ENCODE data around the gene PARVB. TPM values are rescaled to one million over a fixed set of nuclear protein-coding genes. Genes with fewer than 3 reads are reported as not detected.

Gene PARVB
- total RNA-seq, 1 donor from 2014 or later = 128 TPM

DNA sequence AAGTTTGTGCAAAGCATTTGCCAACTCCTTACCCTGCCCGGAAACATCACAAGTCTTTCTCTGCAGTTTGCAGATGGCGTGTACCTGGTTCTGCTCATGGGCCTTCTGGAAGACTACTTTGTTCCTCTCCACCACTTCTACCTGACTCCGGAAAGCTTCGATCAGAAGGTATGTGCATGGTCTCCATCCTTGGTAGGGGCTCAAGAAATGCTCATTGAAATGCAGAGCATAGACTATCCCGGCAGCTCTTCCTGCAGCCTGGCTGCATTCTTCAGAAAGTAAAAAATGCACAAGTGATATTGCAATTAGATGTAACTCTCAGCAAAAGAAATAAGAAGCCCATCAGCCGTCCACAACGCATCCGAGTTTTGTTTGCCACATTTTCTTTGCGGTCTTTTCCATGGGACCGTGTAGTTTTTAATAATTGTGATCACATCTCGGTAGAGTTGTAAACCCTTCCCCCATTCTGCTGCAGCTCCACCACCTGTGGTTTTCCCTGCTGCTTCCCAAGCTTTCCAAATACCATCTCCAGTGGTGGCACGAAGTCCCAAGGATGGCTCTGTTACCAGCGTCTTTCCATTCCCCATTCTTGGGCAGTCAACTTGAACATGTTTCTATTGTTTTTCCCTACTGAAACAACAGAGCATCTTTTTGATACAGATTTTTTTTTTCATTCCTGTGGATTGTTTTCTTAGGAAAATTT lies 134.0 kb downstream of the PARVB start:
- DNase-seq (ENCODE audit: low read depth, low spot score) = no peak

DNA sequence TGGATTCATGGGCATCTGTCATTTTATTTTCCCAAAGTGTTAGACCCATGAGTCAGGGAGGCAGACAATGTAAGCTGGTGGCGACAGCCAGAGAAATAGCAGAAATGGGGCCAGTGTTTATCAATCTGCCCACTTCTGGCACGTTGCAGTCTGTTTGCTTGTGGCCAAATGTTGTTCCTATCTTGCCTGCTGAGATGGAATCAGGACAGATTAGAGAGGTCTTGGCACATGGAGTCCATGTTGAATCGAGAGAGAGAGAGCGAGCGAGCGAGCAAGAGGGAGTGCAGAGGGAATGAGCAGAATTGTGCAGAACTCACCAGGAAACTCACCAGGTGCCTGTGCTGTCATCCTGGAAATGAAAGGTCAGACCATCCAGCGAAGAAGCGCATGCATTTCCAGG lies 134.7 kb downstream of the PARVB start:
- DNase-seq (ENCODE audit: low read depth, low spot score) = no peak

DNA sequence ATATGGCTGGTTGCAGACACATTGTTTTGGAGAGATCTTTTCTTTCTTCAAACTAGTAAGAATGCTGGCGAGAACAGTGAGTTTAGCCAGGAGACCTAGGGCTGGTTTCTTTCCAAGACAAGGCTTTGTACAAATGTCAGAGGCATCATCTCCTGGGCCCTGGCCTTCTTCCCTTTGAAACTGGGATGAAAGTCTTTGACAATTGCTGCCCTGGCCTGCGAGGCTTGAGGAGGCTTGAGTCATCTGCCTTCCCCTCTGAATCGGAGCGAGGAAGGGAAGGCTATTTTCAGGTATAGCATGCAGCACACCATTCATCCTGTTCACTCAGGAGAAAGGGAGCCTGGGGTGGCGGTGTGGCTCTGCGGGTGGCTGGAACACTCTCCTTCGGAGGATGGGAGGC lies 135.1 kb downstream of the PARVB start:
- no peak for DNase-seq (ENCODE audit: low read depth, low spot score)

DNA sequence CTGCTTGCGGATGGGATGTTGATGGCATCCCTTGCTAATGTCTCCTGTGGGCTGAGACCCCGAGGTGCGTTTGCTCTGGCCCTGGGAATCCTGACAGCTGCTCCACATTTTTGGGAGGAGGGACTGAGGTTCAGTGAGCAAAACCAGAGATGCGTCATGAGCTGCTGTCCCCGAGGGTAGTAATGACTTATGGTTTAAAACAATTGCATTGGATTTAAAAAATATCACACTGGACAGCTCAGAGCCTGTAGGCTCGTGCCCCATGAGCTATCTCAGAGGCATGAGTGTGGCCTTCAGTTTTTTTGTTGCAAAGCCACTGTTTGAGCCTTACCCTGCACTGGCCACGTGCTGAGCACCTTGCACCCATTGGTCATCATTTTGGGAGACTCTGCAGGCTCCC lies 135.7 kb downstream of the PARVB start:
- no peak for DNase-seq (ENCODE audit: low read depth, low spot score)

DNA sequence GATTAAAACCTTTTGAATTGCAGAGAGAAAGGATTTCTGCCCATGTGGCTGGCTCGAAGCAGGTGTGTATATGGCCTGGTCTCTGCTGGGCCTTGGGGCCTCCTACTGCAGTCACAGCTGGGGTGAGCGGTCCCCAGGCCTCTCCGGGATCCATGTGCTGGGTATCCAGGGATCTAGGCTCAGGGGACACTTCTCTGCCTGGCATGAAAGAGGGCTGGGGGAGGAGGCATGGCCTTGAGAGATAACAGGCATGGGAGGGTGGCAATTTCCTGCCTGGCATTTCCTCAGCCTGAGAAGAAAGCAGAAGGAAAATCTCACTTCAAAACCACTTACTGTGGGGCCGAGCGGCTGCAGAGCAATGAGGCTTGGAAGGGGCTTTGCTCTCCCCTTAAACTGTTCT lies 136.3 kb downstream of the PARVB start:
- no peak for DNase-seq (ENCODE audit: low read depth, low spot score)

DNA sequence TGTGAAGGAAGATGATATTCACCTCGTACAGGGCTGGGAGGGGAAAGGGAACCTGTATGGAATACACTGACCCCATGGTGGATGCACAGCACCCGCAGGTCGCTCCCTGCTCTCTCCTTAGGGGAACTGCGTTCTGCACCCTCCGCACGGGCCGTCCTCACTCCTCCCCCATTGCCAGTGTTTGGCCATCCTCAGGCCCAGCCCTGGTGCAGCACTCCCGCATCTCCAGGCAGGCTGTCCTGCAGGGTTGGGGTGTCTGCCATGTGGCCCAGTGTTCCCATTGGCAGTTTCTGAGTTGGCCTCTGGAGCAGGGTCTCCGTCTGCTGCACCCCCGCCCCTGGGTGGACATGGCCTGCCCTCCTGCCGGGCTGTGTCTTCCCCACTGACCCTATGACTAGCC lies 137.6 kb downstream of the PARVB start:
- DNase-seq (ENCODE audit: low read depth, low spot score) = no peak

DNA sequence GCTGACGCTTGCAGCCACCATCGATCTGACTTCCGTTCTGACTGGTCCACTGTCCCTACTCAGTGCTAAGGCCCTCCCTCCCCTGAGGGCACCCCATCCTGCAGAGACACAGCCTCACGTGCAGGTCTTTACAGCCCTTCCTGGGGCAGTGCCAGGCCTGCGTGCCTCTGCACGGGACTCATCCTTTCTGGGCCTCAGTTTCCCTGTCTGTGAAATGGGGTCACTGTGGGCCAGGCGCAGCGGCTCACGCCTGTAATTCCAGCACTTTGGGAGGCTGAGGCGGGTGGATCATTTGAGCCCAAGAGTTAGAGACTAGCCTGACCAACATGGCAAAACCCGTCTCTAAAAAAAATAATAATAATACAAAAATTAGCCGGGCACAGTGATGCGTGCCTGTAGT lies 138.9 kb downstream of the PARVB start:
- no peak for DNase-seq (ENCODE audit: low read depth, low spot score)

DNA sequence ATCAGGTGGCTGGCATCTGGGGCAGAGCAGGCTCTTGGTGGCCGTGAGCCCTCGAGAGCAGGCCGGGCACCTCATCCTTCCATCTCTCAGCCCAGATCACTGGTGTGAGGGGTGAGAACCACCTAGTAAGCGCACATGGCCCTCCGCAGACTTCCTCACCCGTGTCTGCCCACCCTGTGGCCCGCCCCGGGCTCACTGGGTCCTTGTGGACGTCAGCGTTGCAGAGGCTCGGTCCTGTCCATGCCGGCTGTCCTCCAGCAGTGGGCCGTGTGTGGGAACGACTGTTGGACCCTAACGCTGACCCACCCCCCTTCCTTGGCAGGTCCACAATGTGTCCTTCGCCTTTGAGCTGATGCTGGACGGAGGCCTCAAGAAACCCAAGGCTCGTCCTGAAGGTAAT lies 139.4 kb downstream of the PARVB start:
- DNase-seq (ENCODE audit: low read depth, low spot score) = no peak

DNA sequence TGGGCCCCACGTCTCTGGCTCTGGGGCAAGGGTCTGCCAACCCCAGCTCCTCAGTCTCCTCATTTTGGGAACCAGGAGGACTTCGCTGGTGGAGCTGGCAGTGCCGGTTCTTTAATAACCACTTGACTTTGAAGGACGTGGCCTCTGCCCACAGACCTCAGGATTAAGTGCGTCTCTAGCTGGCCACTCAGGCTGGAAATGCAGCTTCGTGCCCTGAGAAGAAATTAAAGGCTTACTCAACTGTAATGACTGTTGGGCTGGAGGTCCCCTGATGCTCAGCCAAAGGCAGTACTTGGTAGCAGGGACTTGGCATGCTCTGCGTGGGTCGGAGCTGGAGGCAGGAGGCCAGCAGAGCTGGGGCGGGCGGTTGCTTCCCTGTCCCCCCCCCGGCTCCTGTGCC lies 139.9 kb downstream of the PARVB start:
- DNase-seq (ENCODE audit: low read depth, low spot score) = no peak

DNA sequence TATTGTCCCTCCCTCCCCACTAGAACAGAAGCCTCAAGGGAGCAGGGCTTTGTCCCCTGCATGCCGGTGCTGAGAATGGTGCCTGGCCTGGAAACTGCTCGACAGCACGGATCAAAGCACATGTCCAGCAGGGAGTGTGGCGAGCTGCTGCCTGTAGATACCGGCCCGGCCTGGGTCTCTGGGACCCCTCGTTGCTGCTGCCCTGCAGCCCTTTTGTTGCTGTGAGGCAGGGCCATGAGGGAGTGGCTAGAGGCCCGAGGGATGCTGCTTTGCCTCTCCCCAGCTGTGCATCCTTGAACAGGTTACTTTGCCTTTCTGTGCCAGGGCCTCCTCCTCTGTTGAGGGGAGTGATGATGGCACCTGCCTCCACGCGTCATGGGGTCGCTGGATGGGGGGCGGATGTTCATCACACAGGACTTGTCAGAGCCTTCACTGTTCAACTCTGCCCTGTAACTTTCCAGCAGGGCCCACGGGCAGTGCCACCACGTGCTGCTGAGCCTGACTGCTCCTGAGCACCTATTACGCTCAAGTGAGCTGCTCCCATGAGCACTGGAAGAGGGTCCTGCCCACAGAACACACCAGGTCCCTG lies 141.3 kb downstream of the PARVB start:
- no peak for DNase-seq (ENCODE audit: low read depth, low spot score)

DNA sequence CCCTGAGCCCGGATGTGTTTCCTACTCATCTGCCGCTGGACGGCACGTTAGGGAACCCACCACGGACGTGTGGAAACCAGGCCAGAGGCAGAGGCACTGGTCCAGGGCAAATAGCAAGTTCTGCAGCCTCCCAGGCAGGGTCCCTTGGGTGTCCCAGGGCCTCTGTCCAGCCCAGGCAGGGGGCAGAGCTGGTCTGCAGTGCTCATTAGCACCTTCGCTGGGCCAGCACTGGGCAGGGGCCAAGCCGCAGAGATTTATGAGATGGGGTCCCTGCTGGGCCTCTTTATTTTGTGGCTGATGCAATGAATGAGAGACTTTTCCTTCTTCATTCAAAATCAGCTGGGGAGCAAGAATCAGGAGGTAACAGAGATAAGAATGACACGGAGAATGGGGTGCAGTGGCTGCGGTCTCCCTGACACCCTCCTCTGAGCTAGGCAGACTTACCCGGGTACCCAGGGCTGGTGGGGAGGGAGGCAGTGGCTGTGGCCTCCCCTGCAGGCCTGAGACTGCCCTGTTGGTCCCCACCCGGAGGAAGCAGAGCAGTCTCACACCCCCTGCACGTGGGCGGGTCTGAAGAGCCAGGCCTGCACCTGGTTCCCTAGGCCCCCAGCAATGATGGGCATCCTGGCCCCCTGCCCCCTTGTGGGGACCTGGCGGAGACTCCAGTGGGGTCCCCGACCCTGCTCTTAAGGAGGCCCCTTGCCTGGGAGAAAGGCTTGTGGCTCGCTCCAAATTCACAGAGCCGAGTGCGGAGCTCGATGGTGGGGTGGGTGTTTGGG lies 142.6 kb downstream of the PARVB start:
- no peak for DNase-seq (ENCODE audit: low read depth, low spot score)

DNA sequence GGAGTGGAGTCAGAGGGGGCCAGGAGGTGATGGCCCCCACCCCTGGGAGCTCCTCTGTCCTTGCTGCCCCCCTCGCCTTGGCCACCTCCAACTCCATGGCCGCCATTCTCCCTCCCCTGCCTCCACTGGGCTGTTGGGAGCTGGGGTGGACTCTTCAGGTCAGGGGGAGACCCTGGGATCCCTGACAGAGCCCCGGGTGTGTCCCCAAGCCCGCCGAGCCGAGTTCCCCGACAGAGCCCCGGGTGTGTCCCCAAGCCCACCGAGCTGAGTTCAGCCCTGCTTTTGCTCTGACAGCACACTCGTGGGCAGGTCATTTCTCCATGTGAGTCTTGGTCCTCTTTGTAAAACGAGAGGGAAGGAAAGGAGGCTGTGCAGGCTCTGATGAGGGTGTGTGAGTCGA lies 143.4 kb downstream of the PARVB start:
- DNase-seq (ENCODE audit: low read depth, low spot score) = no peak

DNA sequence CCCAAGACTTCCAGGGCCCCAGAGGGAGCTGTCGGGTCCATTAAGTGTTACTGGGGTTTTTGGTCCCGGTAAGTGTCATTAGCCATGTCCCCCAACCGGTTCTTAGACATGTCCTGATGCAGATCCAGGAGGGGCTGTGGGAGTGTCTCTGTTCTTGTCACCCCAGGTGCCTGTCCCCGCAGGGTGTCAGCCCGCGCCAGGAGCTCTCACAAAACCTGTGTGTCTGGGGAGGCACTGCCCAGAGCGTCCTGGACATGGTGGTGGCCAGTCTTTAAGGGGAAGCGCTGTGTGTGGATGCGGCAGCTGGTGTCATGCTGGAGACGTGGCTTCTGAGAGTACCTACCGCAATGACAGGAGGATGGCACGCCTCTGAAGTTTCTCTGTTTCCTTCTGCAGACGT lies 144.1 kb downstream of the PARVB start:
- DNase-seq (ENCODE audit: low read depth, low spot score) = no peak

DNA sequence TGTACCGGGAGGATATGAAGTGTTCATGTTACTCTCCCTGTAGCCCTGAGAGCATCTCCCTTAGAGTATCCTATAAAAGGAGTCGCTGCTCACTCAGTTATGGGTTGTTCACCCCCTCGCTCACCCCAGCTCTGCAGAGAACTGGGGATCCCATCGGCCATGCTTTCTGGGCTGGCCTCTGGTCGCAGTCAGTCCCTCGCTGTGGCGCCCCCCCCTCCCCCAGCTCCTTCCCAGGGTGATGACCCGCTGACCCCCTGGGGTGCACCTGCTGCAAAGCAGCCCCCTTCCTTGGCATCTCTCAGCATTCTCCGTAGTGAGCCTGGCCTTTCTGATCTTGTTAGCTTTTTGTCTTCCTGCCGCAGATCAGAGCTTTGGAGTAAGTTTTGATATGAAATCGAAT lies 146.4 kb downstream of the PARVB start:
- DNase-seq (ENCODE audit: low read depth, low spot score) = no peak

DNA sequence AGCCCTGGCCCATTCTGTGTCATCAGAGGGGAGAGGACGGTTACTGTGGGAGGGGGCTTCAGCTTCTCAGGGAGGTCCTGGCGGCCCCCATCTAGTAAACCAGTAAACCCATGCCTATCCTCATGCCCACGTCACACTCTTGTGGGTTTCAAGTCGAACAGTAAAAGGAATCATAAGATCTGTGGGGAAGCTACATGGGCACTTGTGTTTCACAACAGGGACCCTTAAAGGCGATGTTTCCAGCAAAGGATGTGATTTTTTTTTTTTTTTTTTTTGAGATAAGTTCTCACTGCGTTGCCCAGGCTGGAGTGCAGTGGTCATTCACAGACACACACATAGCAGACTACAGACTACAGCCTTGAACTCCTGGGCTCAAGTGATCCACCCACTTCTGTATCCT lies 147.5 kb downstream of the PARVB start:
- no peak for DNase-seq (ENCODE audit: low read depth, low spot score)

DNA sequence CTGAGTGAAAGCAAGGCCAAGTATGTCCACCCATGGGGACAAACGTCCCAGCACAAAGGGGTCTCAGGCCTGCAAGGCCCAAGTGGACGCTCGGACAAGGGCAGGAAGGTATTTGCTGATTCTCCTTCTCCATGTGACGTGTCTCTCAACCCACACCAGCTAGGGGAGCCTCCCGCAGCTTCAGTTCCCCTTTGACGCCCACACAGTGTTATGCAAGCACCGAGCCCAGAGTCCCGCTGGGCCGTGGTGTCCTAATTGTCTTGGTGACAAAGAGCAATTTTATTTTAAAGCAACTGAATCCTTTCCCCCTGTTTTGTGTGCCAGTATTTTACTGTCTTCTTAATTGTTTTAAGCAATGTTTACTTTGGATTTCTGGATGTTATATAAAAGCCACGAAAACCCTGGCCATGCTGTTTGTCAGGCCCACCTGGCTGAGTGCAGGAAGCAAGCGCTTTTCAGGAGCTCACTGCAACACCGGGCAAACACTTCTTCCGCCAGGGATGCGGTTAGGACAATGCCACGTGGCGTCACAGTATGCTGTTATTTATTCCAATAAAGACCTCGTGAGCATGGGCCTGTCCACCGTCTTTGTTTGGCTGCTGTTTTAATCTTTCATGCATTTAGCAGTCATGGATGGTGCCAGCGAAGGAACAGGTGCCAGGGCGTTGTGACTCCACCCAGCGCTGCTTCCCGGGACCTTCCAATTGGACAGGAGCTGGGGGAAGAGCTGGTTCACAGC lies 148.4 kb downstream of the PARVB start:
- DNase-seq (ENCODE audit: low read depth, low spot score) = no peak

DNA sequence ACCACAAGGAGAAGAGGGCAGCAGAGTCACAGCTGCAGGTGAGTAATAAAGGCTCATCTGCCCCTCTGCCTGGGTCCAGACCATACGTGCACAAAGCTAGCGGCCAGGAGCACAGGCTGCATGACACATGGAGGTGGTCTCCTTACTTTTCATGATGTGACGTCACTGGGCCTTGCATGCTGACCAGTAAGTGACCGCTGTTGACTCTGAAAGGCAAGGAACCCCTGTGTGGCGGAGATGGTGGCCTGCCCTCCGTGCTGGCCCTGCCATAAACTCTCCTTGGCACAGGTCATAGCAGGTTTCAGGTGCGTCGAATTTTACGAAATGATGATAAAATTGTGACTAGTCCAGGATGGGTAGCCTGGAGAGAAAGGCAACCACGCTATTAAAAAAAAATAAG lies 149.1 kb downstream of the PARVB start:
- no peak for DNase-seq (ENCODE audit: low read depth, low spot score)

DNA sequence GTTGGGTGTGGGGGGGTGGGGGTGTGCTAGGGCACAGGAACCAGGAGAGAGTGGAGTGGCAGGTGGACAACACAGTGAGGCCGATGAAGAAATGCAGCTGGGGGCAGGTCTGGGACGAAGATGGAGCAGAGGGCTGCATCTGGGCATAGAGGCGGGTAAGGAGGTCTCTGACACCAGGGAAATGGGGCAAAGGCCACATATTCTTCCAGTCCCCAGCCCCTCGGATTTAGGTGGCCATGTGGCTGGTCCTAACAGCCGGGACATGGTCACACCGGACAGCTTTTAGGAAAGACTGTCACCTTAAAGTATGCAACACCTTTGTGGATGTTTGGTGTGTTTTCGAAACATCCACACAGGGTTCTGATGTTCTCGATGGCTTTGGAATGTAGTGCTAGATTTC lies 151.6 kb downstream of the PARVB start:
- no peak for DNase-seq (ENCODE audit: low read depth, low spot score)

DNA sequence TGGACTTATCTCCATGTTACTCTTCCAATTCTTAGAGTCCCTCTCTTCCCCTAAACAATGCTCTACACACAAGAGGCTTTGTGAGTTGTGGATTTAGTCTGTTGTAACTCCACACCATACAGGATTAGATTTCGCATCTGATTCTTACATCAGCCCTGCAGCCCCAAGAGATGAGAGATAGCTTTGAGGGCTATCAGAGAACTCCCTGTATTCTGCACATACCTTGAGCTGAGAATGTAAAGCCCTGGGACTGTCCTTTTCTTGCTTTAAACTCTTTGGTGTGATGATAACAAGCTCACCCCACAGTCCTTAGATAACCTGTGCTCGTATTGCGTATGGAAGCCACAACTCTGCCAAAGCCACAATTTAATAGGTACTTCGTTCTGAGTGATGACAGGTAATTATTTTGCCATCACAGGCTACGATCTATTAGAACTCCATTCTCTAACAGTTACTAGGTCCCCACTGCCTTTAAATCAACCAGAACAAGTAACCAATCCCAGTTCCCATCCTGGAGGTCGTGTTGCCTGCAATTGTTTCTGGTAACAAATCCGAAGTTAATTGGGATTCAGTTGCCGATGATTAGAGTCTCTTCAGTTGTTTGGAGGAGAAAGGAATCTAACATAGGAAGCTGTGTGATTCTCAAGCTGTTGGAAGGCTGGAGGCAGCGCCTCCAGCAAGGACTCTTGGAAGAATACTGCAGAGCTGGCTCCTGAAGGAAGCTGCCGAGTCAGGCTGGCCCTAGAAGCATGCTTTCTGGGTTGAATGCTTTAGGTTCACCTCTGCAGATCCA lies 155.3 kb downstream of the PARVB start:
- DNase-seq (ENCODE audit: low read depth, low spot score) = no peak

DNA sequence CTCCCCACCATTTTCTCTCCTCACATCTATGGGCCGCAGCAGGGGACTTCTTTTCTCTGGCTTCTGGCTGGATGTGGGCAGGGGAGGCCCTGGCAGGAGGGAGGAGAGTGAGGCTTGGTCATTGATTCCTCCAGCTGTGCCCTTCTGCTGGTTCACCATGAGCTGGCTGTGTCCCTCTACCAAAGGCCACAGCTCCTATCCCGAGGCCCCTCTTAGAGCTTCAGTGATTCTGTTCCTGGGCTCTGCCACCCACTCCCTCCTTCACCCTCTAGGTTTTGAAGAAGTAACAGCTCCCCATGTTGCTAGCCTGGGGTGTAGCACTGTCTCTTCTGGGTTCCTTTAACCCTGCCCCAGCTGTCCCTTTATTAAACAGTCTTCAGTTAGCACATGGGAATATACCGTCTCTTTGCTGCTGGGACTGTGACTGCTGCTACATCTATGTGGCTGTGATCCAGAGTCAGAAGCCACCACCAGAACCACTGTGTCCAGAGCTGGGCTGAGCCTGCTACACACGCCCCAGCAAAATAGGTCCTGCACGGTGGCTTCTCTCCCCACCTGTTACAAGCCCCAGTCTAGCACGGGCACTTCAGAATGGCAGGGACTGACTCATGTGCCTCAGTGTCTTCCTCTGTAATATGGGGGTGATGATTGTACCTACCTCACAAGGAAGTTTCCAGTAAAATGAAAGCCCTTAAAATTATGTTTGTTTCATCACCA lies 156.0 kb downstream of the PARVB start:
- no peak for DNase-seq (ENCODE audit: low read depth, low spot score)

DNA sequence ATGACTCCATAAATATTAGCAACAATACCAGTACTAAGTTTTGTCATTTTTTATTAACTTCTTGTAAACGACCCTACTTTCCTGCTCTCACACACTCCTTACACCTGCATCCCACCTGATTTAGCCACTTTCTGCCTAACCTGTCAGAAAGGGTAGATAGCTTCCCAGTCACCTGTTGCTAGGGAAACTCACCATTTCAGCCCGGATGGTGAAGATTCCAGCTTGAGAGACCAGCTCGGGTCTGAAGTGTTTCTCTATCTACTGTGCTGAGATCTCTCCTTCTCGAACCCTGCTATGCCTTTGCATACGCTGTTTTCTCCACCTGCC lies 156.6 kb downstream of the PARVB start, which contains the start of gene PARVG:
Gene PARVG, plus strand, starts transcription at position 220 of the 327 bp plus-strand sequence. CDS start 2,405 bp downstream, outside the sequence.
- DNase-seq (ENCODE audit: low read depth, low spot score) = no peak
